ENCODE measurements around the gene RFTN1. TPM values are rescaled to one million over a fixed set of nuclear protein-coding genes. Genes with fewer than 3 reads are reported as not detected.

The RFTN1 gene
- total RNA-seq, 1 donor from 2014 or later: 0.96 TPM

DNA sequence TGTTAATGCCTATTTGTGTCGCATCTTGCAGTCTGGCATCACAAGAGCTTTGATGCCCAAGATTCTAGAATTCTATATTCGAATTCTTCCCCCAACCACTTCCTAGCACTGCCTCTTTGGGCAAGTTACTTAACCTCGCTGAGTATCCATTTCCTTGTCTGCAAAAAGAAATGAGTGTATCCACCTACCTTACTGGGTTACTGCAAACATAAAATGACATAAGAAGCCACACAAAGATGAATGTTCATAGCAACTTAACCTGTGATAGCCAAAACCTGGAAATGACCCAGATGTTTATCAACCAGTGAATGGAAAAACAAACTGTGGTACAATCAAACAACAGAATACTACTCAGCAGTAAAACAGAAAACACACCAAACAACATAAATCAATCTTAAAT is 24.9 kb downstream of the RFTN1 start:
- TF ChIP-seq, protein P1, sequence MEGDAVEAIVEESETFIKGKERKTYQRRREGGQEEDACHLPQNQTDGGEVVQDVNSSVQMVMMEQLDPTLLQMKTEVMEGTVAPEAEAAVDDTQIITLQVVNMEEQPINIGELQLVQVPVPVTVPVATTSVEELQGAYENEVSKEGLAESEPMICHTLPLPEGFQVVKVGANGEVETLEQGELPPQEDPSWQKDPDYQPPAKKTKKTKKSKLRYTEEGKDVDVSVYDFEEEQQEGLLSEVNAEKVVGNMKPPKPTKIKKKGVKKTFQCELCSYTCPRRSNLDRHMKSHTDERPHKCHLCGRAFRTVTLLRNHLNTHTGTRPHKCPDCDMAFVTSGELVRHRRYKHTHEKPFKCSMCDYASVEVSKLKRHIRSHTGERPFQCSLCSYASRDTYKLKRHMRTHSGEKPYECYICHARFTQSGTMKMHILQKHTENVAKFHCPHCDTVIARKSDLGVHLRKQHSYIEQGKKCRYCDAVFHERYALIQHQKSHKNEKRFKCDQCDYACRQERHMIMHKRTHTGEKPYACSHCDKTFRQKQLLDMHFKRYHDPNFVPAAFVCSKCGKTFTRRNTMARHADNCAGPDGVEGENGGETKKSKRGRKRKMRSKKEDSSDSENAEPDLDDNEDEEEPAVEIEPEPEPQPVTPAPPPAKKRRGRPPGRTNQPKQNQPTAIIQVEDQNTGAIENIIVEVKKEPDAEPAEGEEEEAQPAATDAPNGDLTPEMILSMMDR (IDR thresholded peaks at IDR 0.05; ENCODE audit: unreplicated experiment): no peak
- Mint-ChIP-seq H3K9me3 (ENCODE audit: low read depth) (peaks cover 7% of the 10 kb centered on the region), H3K4me1 (ENCODE audit: low read depth) (peaks cover 4% of the 10 kb centered on the region), H3K27me3 (peaks cover 50% of the 10 kb centered on the region), H3K36me3 (ENCODE audit: insufficient read depth) (no peaks in the 10 kb centered on the region), H3K27ac (no peak overlapping the region), H3K4me3 (ENCODE audit: low read depth) (no peak overlapping the region)
- DNase-seq (ENCODE audit: low spot score, unreplicated experiment): no peak

DNA sequence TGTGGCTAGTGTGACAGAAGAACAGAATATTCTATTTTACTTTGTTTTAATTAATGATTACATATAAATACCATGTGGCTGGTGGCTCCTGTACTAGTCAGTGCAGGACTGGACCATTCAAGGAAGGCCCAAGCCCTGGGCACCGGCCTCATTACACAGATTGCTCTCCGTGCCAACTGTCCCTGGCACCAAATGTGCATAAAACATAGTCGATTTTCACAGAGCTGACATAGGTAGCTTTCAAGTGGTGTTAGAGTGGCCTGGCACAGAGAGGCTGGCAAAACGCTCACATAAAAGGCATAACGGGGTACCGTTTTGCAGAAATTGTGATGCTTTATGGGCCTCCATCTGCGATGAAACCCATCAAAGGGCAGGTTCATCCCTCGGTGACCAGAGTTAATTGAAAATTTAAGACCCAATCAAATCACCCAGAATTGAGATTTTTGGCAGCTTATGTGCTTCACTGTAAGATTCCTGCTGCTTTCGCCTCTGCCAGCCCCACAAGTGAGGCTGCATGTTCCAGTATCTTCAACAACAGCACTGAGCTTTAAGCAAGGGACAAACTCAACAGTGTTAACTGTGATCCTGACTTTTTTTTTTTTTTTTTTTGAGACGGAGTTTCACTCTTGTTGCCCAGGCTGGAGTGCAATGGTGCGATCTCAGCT is 25.9 kb downstream of the RFTN1 start:
- H3K36me3 Mint-ChIP-seq (ENCODE audit: insufficient read depth): no peaks in the 10 kb centered on the region
- TF ChIP-seq, protein P1 (IDR thresholded peaks at IDR 0.05; ENCODE audit: unreplicated experiment): no peak
- H3K4me1 Mint-ChIP-seq (ENCODE audit: low read depth): peaks cover 11% of the 10 kb centered on the region
- no peak overlapping the region for H3K27ac Mint-ChIP-seq
- peaks cover 7% of the 10 kb centered on the region for H3K9me3 Mint-ChIP-seq (ENCODE audit: low read depth)
- H3K4me3 Mint-ChIP-seq (ENCODE audit: low read depth): no peak overlapping the region
- H3K27me3 Mint-ChIP-seq: peaks cover 47% of the 10 kb centered on the region
- DNase-seq (ENCODE audit: low spot score, unreplicated experiment): no peak

DNA sequence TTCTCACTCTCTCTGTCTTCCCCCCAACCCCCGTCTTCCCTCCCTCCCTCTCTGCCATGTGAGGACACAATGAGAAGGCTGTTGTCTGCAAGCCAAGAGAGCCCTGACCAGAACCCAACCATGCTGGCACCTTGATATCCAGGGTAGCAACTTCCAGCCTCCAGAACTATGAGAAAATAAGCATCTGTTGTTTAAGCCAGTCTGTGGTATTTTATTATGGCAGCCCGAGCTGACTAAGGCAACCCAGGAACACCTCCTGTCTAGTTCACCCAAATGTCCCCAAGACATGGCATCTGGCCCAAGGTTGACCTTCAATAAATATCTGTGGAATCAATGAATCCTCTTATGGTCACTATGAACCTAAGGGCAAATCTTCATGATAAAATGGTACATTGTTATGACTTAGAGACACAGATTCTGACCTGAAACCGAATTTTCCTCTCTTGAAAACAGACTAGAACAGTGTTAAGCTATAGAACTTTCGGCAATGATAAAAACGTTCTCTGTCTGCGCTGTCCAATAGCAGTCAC is 26.5 kb downstream of the RFTN1 start:
- Mint-ChIP-seq H3K4me1 (ENCODE audit: low read depth) (peaks cover 12% of the 10 kb centered on the region), H3K27me3 (peaks cover 43% of the 10 kb centered on the region), H3K27ac (no peak overlapping the region), H3K4me3 (ENCODE audit: low read depth) (no peak overlapping the region), H3K36me3 (ENCODE audit: insufficient read depth) (no peaks in the 10 kb centered on the region), H3K9me3 (ENCODE audit: low read depth) (peaks cover 7% of the 10 kb centered on the region)
- TF ChIP-seq, protein P1 (IDR thresholded peaks at IDR 0.05; ENCODE audit: unreplicated experiment): no peak
- DNase-seq (ENCODE audit: low spot score, unreplicated experiment): no peak

DNA sequence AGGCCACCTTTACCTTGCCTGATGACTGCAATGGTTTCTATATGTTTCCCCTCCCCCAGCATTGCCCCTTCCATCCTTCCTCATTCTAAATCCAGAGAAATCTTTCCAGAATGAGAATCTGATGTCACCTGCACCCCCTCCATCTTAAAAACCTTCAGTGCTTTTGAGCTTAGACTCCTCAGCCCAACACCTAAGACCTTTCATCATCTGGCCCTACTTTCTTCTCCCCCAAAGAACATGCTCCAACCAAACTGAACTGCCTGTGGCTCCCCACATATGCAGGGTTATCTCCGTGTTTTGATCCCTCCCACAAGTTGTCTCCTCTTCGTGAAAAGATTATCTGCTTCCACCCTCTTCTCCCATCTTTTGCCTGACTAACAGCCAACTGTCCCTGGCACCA is 27.3 kb downstream of the RFTN1 start:
- no peaks in the 10 kb centered on the region for H3K36me3 Mint-ChIP-seq (ENCODE audit: insufficient read depth)
- peaks cover 5% of the 10 kb centered on the region for H3K9me3 Mint-ChIP-seq (ENCODE audit: low read depth)
- peaks cover 16% of the 10 kb centered on the region for H3K4me1 Mint-ChIP-seq (ENCODE audit: low read depth)
- H3K27ac Mint-ChIP-seq: no peak overlapping the region
- no peak overlapping the region for H3K4me3 Mint-ChIP-seq (ENCODE audit: low read depth)
- peaks cover 37% of the 10 kb centered on the region for H3K27me3 Mint-ChIP-seq
- DNase-seq (ENCODE audit: low spot score, unreplicated experiment): no peak
- TF ChIP-seq, protein P1 (IDR thresholded peaks at IDR 0.05; ENCODE audit: unreplicated experiment): no peak

DNA sequence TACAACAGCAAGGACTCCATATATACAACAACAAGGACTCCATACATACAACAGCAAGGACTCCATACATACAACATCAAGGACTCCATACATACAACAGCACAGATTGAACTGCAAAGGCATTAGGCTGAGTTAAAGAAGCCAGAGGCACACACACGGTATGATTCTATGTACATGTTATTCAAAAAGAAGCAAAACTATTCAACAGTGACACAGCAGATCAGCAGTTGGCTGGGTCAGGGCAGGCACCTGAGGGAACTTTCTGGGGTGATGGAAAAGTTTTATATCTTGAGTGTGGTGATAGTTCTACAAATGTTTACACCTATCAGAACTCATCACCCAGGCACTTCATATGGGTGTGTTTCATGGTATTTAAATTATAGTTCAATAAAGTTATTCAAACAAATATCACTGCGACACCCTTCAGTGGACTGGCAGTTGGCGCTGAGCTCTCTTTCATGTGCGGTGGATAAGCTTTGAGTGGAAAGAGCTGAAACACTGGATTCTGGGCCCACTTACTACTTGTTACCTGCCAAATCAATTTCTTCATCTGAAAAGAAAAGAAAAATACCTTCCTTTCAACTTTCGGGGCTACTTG is 28.0 kb downstream of the RFTN1 start:
- Mint-ChIP-seq H3K4me1 (ENCODE audit: low read depth) (peaks cover 24% of the 10 kb centered on the region), H3K4me3 (ENCODE audit: low read depth) (no peak overlapping the region), H3K36me3 (ENCODE audit: insufficient read depth) (no peaks in the 10 kb centered on the region), H3K27me3 (peaks cover 33% of the 10 kb centered on the region), H3K9me3 (ENCODE audit: low read depth) (no peaks in the 10 kb centered on the region), H3K27ac (no peak overlapping the region)
- TF ChIP-seq, protein P1 (IDR thresholded peaks at IDR 0.05; ENCODE audit: unreplicated experiment): no peak
- no peak for DNase-seq (ENCODE audit: low spot score, unreplicated experiment)
